HG02973 (cell line): ENCODE results near the gene SEMA6A.
"Not testable (repeated sequence)": the region's sequence is repeated elsewhere in the genome, so short reads cannot be mapped to it uniquely, and the experiment has no call there.

Source experiments
- ATAC-seq: cut with Tn5 transposase; IDR thresholded peaks from one replicate; pipeline ENCODE4 v1.9.1; 2021; ENCODE audit warnings: moderate library complexity; ENCODE audit not compliant: unreplicated experiment

The SEMA6A gene

DNA sequence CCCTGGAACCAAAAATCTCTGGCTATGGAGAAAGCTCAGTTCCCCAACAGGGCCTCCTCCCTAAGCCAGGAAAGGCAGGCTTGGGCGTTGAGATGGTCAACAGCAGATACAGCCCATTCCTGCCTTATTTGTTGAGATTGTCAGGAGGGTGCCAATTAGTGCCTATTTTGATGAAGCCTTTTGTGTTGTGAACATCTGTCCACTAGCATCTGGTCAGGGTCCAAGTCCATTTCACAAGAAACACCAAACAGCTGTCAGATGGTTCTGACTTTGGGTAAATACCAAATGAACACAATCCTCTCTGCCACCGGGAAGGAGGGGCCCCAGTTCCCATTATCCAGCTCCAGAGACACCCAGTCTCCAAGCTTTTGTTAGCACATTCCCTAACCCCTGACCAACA, 19.9 kb downstream of the SEMA6A start:
- no peak for ATAC-seq

DNA sequence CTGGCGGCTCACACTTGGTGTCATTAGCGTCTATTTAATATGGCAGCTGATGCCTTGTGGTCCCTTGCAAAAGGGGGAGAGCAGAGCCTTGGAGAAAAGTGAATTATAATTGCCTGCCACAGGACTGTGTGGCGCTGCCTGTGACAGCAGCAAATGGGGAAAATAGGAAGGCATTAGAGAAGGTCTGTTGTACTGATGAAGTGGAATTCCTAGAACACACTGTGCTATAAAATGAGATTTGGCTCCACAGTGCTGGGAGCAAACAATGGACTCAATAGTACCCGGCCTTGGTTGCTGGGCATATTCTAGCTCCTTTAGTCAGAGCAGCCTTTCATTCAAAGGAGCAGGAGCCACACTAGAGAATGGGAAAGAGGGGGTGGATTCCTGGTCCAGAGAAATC, 21.3 kb downstream of the SEMA6A start:
- ATAC-seq, result no peak

DNA sequence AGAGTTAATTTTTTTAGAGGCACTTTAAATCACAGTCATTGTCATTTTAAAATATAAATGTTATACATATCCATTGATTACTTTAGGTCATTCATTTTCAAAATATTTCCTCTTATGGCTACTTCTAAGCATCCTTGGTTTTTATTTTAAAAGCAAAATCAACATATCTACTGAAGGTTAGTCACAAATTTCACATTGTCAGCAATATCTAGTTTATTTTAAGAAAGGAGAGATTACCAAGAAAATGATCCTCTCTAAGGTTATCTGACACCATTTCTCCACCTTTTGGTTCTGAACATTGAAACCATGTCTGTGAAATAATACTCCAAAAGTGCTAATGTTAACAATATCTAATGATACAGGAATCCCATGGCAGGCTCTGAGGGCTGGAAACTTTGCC, 24.5 kb downstream of the SEMA6A start:
- no peak for ATAC-seq

DNA sequence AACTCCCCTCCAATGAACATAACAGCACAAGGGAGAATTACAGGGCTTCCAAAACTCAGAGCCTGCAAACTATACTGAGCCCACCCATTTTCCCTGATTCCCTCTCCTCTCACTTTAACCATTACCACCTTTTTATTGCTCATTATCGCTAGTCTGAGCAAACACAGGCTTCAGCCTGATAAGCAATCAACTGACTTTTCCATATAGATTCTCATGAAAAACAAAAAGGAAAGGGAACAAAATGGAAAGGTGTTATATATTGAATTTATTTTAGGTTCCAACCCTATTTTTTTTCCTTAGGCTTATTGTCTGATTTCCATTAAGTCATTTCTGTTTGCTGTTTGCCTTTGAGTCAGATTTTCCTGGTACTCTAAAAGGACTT, 27.9 kb downstream of the SEMA6A start:
- ATAC-seq, result no peak

DNA sequence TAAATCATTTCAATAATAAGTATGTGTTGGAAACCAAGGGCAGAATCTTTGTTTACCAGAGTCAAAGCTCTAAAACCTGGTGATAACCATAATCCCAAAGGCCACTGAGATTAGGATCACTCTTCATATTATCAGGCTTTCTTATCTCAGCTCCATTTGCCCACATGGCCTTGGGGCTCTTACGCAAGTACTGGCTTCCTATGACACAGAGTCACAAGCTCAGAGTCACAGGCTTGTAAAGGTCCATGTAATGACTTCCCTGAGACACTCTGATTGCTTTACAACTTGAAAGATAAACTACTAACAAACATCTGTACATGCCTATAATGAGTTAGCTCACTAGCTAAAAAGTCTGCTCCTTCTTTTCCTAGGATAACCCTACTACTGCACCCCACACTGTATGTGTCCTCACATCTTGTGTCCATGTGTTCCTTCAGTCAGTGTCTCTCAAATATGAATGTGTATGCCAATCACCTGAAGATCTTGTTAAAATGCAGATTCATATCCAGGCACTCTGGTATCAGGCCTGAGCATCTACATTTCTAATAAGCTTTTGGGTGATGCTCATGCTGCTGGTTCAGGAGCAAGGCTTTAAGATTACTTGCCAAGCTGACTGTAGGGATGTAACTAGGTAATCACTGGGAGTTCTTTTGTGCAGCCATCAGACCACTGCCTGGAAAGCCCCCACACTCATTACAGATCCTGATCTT, 28.4 kb downstream of the SEMA6A start:
- ATAC-seq, result no peak

DNA sequence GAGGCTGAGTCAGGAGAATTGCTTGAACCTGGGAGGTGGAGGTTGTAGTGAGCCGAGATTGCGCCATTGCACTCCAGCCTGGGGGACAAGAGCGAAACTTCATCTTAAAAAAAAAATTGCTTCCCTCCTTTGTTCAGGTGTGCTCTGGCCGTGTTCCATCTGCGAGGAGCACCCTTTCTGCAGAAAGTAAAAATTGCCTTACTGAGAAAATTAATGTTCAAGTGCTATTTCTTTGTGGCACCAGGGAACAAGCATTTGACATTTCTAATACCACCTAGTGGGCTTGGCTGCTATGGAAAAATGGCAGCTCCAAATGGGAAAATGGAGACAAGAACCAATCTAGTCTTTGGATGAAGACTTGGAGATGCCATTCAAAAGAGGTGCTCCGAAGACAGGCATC, 29.2 kb downstream of the SEMA6A start:
- ATAC-seq, result not testable (repeated sequence)

DNA sequence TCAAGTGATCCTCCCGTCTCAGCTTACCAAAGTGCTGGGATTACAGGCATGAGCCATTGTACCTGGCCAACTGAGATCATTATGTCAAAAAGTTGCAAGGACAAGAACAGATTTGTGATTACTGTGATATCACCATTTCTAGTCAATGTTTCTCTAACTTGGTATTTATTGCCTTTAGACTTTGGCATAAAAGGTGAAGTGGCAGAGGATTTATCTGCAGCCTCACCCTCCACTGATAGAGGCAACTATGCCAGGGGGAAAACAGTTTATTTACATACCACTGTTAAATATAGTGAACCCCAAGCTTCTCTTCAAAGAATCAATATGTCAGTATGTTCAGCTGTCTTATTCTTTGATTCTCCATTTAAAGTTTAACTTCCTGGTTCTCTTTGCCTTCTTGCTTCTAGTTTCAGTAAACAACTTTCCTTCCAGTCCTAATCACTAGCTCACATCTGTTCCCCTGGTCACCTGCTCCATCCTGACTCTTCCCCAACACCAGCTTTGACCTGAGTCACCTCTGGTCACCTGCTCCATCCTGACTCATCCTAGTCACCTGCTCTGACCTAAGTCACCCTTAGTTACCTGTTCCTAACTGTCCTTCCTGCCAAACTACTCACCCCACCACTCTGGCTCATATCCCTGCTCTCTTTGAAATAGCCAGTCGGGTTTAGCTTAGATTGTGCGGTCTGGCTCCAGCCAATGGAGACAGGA, 29.9 kb downstream of the SEMA6A start:
- no peak for ATAC-seq

DNA sequence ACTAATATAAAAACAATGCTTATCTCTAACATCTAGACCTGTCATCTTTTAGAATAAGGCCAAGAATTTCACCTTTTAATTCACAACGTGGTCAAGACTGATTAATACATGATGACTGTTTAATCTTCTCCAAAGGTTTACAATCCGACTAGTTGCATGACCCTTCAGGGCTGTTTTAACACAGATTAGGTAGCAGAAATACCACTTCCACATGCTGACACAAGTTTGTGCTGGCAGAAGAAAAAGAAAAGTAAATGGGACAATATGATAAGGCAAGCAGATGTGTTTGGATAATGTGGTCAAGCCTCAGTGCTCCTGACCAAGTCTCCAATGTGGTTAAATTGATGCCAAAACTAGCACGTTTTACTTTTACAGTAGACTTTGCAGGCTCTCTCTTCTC, 31.1 kb downstream of the SEMA6A start:
- no peak for ATAC-seq

DNA sequence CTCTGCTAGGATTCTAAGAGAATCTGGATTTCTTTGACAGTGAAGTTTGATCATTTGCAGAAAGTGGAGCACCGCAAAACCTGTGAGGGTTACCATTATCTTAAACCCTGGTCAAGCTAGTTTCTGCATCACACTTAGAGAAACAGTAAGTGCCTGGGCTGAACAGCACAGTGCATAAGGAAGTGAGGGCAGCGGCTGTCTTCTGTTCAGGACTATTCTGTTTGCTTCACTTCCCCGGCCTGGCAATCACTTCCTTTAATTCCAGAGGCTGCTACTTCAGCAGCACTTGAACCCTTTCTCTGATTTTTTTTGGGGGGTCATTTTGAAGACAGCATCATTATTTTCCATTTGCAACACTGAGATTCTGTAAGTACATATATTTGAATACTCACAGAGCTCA, 32.0 kb downstream of the SEMA6A start:
- ATAC-seq, result no peak

DNA sequence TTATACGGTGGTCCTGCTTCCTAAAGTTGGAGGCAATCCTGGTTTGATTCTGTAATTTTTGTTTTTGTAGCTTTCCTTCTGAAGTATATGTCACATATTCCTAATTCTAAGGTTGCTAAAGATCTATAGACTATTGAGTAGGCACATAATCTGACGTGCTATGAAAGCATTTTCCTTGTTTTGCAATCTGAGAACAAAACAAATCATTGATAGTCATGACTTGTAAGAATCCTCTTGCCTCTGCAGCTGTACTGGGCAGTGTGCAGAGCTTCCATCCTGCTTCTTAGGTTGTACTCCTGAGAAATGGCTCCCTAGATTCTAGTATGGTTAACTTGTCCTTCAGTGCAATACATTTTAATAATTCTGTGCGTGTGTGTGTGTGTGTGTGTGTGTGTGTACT, 35.4 kb downstream of the SEMA6A start:
- no peak for ATAC-seq

DNA sequence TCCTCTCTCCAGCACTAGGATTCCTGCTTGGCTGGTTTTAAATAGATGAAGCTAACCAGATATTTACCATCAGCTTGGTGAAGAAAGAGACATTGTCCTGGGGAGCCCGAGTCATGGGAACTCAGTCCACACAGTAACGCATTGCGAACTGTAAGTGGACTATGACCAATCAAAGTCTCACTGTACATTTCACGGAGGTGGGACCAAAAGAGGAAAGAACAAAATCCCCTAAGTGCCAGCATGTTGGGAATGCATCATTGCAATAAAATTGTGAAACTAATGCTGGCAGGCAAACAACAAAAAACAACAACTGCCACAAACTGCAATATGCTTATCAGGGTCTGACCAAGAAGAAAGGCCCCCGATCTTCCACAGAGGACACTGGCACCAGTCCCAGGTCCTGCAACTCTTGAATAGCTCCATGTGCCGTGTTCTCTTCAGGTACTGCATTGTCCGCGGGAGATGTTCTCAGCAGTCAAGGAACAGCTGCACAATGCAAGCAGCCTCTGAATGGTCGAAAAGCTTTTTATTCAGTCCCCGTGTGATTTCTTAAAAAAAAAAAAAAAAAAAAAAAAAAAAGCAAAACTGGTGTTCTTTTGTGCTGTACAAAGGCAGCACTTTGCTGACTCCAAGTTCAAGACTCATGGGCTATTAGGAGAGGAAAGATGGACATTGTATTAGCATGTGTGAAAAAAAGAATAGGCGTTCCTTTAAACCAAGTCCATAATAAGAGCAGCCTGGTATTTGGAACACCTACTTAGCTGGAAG, 38.1 kb downstream of the SEMA6A start:
- no peak for ATAC-seq

DNA sequence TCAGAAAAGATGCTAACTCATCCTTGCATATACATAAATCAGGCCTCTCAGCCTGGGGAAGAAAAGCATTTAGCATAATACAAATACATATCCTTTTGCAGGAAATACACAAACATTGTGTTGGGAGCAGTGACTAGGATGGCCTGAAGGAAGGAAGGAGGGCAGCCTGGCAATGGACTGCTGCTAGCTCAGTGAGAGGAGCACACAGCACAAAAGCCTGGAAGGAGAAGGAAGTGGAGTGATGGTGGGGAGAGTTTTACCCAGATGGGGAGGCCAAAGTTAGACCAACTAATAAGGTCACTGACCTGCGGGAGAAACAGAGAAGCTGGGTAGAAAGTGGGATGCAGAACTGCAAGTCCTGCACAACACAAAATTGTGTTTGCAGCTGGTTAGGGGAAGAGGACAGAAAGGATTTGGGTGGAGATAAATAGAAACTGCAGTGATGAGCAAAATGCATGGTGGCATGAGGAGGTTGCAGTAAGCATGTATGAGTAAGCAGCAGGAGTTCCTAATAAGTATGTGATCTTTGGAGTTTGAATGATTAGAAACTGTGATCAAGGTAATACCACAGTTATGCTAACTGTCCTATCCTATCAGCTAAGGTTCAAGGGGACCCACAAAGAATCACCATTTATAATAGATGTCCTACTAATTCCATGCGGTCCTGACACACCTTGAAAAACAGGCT, 39.5 kb downstream of the SEMA6A start:
- ATAC-seq, result no peak

DNA sequence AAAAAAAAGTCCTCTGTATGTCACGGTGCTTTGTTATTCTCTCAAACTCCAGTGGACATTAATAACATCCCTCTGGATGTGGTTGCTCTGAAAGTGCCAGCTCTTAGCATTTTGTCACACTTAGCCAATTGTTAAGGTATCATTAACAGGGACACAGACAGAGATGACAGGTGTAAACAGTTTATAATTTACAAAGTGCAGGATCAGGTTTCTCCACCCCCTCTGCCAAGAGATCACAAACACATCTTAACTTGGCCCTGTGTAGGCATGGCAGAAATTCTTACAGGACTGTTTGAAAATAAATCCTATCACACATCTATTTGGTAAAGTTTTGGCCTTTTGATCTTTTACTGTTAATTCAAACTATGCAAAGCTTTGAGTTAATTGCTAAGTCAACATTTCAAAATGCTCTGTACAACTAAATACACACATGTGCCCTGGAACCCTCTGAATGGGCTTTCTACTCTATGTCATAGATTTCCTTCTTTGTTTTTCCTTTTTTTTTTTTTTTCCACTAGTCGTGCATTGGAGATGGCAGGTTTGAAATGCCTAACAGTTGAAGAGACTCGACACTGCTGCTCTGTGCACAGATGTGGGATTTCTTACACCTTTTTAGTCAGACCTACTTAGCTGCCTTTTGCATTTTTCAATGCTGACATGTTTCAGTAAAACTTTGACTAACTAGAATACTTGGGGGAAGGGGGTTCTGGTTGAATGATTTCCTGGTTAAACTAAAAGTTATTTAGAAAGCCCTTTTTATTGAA, 41.7 kb downstream of the SEMA6A start:
- no peak for ATAC-seq

DNA sequence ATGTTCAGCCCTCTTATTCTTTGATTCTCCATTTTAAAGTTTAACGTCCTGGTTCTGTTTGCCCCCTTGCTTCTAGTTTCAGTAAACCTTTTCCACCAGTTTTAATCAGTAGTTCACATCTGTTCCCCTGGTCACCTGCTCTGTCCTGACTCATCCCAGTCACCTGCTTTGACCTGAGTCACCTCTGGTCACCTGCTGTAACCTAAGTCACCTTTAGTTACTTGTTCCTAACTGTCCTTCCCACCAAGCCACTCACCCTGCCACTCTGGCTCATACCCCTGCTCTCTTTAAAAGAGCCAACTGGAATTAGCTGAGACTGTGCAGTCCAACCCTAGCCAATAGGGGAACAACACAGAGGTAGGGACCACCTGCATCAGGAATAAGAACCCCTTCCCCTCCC, 43.0 kb downstream of the SEMA6A start:
- no peak for ATAC-seq

DNA sequence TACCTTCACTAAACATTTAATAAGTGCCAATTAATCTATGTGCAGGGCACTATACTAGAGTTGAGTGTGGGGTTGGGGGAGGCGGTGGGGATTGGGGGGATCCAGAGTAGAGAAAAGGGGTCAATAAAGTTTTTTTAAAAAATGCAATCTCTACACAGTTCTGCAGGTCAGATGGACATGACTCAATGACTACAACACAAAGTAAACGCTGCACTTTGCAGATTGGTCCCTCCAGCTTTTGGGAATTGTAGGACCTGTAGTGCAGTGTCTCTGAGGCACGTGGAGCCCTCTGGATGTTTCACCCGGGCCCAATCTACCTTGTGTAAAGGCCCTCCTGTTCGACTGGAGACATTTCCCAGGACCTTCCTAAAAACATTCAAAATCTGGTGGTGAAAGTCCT, 43.5 kb downstream of the SEMA6A start:
- ATAC-seq, result no peak

DNA sequence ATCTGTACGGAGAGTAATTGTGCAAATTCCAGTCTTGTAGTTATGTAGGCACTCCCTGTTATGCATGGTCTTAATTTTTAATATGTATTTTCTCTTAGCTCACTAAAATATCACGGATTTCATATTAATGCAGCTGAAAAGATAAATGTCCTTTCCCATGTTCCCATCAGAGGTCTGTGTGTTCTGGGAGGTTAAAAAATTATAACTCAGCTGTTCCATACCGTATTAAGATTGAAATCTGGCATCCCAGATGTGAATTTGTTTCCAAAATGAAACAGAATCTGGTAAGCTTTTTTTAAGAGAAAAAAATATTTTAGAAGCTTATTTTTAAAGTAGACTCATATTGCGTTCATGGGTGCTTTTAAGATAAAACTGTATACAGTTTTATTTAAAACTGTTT, 44.3 kb downstream of the SEMA6A start:
- no peak for ATAC-seq

DNA sequence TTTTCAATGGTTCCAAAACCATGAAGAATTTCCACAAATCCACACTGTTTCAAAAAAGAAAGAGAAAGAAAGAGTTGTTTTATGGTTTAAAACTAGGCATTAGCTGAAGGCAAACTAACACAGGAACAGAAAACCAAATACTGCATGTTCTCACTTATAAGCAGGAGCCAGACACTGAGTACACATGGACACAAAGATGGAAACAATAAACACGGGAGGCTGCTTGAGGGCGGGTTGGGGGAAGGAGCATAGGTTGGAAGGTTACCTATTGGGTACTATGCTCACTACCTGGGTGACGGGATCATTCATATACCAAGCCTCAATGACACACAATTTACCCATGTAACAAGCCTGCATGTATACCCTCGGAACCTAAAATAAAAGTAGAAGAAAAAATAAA, 45.0 kb downstream of the SEMA6A start:
- ATAC-seq, result no peak

DNA sequence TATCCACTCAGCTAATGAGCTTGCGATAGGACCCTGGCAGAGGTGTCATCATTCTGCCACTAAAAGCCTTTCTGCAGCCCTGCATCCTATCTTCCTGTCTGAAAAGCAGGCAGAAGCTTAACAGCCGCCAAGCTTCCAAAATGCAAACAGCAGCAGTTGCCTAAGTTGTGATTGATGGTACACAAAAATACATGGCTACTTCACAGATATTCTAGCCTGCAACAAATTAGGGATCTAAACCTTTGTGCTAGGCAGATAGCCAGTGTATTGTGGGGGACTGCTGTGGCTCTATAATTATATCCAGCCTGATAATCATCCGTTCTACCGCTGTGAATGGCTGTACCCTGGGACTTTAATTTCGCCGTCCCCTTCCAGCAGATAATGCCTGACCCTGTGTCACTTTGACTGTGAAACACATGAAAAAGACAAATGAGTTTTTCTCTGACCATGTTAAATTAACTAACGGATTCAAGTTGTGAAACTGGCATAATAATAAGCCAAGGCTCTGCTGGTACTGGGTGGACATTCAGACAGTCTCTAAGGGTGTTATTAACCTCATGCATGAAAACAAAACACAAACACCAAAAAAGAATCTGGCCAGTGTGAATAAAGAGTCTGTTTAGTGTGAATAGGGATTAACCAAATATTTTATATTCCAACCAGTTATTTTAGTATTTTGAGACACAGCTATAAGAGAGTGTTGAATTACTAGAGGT, 45.9 kb downstream of the SEMA6A start:
- ATAC-seq, result no peak

DNA sequence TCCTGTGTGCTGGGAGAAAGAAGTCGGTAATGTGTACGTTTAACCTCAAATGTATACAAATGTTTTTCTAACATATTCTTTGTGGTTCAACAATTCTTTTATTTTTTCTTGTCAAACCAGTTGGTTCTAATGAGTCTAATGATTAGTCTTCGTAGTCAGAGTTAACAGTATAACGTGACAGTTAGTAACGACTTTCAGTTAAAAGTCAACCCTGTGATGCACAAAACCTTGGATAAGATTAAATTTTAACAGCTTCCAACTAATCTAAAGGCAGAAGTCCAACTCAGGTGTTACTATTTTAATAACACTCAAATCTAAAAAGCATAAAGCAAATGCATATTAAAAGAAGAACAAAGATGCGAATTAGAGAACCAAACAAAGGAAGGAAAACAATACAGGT, 47.0 kb downstream of the SEMA6A start:
- ATAC-seq, result no peak

DNA sequence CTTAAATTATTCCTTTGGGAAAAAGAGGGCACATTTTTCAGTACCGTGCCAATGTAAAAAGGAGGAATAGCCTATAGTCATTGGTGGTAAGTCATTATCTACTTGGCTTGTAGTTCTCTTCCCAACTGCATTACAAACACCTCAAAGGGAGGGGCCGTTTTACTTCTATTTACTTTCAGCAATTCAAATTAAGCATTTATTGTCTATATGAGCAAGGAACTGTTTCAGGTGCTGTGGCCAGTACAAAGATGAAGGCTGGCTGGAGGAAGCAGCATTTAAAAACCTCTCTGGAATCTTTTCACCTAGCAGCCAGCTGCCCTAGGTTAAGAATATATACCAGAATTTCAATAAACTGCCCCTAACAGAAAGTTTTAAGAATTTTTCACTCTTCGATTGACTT, 48.9 kb downstream of the SEMA6A start:
- ATAC-seq, result no peak
